Astrocyte (in vitro differentiated cells and primary cell): ENCODE data around the gene EHD4. TPM values are rescaled to one million over a fixed set of nuclear protein-coding genes. Genes with fewer than 3 reads are reported as not detected.

Source experiments
- DNase-seq: peaks from one replicate; pipeline ENCODE4 v3.0.0-alpha.2; 2010; ENCODE audit warnings: low read depth
- FAIRE-seq: peaks from 2 replicates; lab custom pipeline; 2011; peaks lifted over from hg19 to GRCh38; lab: Jason Lieb, UNC
- H2AFZ ChIP-seq: 2 replicates; pipeline ENCODE4 v1.6.0; 2012; ENCODE audit warnings: low read depth, low read length, inconsistent platforms
- H3K27ac ChIP-seq: 2 replicates; pipeline ENCODE4 v1.5.1; 2011; ENCODE audit warnings: low read depth, low read length, inconsistent platforms
- H3K27me3 ChIP-seq: 2 replicates; pipeline ENCODE4 v1.6.0; 2011; ENCODE audit warnings: low read length, inconsistent platforms; ENCODE audit not compliant: insufficient read depth
- H3K36me3 ChIP-seq: 2 replicates; pipeline ENCODE4 v1.5.1; 2011; ENCODE audit warnings: low read length, inconsistent platforms; ENCODE audit not compliant: insufficient read depth
- H3K4me1 ChIP-seq: 2 replicates; pipeline ENCODE4 v1.5.1; 2011; ENCODE audit warnings: low read length, inconsistent platforms; ENCODE audit not compliant: insufficient read depth
- H3K4me2 ChIP-seq: 2 replicates; pipeline ENCODE4 v1.6.0; 2012; ENCODE audit warnings: low read length, inconsistent platforms
- H3K4me3 ChIP-seq: 2 replicates; pipeline ENCODE4 v1.5.1; 2011; ENCODE audit warnings: low read depth, mild to moderate bottlenecking, low read length, inconsistent platforms; ENCODE audit not compliant: insufficient read depth
- H3K79me2 ChIP-seq: 2 replicates; pipeline ENCODE4 v1.6.0; 2012; ENCODE audit warnings: mild to moderate bottlenecking, low read length, inconsistent platforms; ENCODE audit not compliant: insufficient read depth
- H3K9ac ChIP-seq: 2 replicates; pipeline ENCODE4 v1.6.0; 2012; ENCODE audit warnings: mild to moderate bottlenecking, low read length, inconsistent platforms
- H3K9me3 ChIP-seq: 2 replicates; pipeline ENCODE4 v1.5.1; 2012; ENCODE audit warnings: low read depth, mild to moderate bottlenecking, low read length, inconsistent platforms; ENCODE audit not compliant: insufficient read depth
- H4K20me1 ChIP-seq: 2 replicates; pipeline ENCODE4 v1.6.0; 2012; ENCODE audit warnings: low read length, inconsistent platforms; ENCODE audit not compliant: insufficient read depth
- H3K27ac Mint-ChIP-seq: one replicate; pipeline ENCODE4 v1.8.0; 2021; ENCODE audit warnings: mild to moderate bottlenecking, mixed read lengths; ENCODE audit not compliant: unreplicated experiment
- H3K27me3 Mint-ChIP-seq: one replicate; pipeline ENCODE4 v1.8.0; 2021; ENCODE audit warnings: low read depth, mixed read lengths; ENCODE audit not compliant: unreplicated experiment
- H3K36me3 Mint-ChIP-seq: one replicate; pipeline ENCODE4 v1.8.0; 2021; ENCODE audit warnings: low read depth, mixed read lengths; ENCODE audit not compliant: unreplicated experiment
- H3K4me1 Mint-ChIP-seq: one replicate; pipeline ENCODE4 v1.8.0; 2021; ENCODE audit warnings: low read depth, mixed read lengths; ENCODE audit not compliant: unreplicated experiment
- H3K4me3 Mint-ChIP-seq: one replicate; pipeline ENCODE4 v1.8.0; 2021; ENCODE audit warnings: mild to moderate bottlenecking, moderate library complexity, mixed read lengths; ENCODE audit not compliant: unreplicated experiment
- H3K9me3 Mint-ChIP-seq: one replicate; pipeline ENCODE4 v1.8.0; 2021; ENCODE audit warnings: mild to moderate bottlenecking, mixed read lengths; ENCODE audit not compliant: unreplicated experiment
- CTCF ChIP-seq: IDR thresholded peaks from 2 replicates; pipeline ENCODE4 v1.5.1; 2011; ENCODE audit warnings: low read depth, mild to moderate bottlenecking, inconsistent platforms, low read length, moderate library complexity; ENCODE audit not compliant: insufficient read depth
- EZH2 ChIP-seq: IDR thresholded peaks from 2 replicates; pipeline ENCODE4 v1.6.1; 2012; ENCODE audit warnings: mild to moderate bottlenecking, low read length, inconsistent platforms; ENCODE audit not compliant: insufficient read depth
- total RNA-seq: library from RNA; stranded (reverse); gene quantifications from 2 replicates; pipeline ENCODE4 v1.2.1, GENCODE V29; 2021

Gene EHD4
- total RNA-seq, 1 donor from 2014 or later, result 46.4 TPM

GRCh38 chr15:41977757-41978383 is 5.5 kb upstream of the EHD4 start:
- H3K4me3 Mint-ChIP-seq, result no peak overlapping the region
- no peak for FAIRE-seq
- H3K79me2 ChIP-seq, result no peaks in the 10 kb centered on the region

GRCh38 chr15:41975669-41976068 is 3.3 kb upstream of the EHD4 start:
- Mint-ChIP-seq H3K4me1 (peaks cover 9% of the 10 kb centered on the region), H3K27ac (no peak overlapping the region), H3K4me3 (no peak overlapping the region), H3K9me3 (peaks cover 2% of the 10 kb centered on the region), H3K36me3 (no peaks in the 10 kb centered on the region), H3K27me3 (peaks cover 5% of the 10 kb centered on the region)
- TF ChIP-seq EZH2, result no peak
- no peak for TF ChIP-seq CTCF
- H3K9me3 ChIP-seq, result no peaks in the 10 kb centered on the region
- peaks cover 9% of the 10 kb centered on the region for H3K27me3 ChIP-seq
- peaks cover 6% of the 10 kb centered on the region for H3K4me1 ChIP-seq
- H3K4me3 ChIP-seq, result no peak overlapping the region
- peaks cover 17% of the 10 kb centered on the region for H3K79me2 ChIP-seq
- peaks cover 7% of the 10 kb centered on the region for H4K20me1 ChIP-seq
- FAIRE-seq (no peak), DNase-seq (no peak)
- H3K36me3 ChIP-seq, result no peaks in the 10 kb centered on the region
- H3K27ac ChIP-seq, result no peak overlapping the region
- no peak overlapping the region for H3K9ac ChIP-seq
- H3K4me2 ChIP-seq, result no peak overlapping the region
- no peak overlapping the region for H2AFZ ChIP-seq

More at GRCh38 chr15:41977757-41978383, 5.5 kb upstream of the EHD4 start:
- Histone ChIP-seq H2AFZ (no peak overlapping the region), H3K27ac (no peak overlapping the region), H3K9me3 (no peaks in the 10 kb centered on the region), H3K4me1 (peaks cover 4% of the 10 kb centered on the region), H3K36me3 (no peaks in the 10 kb centered on the region), H3K4me3 (no peak overlapping the region), H3K27me3 (peaks cover 9% of the 10 kb centered on the region), H3K4me2 (no peak overlapping the region), H4K20me1 (no peaks in the 10 kb centered on the region), H3K9ac (no peak overlapping the region)
- no peak overlapping the region for H3K27ac Mint-ChIP-seq
- peaks cover 8% of the 10 kb centered on the region for H3K4me1 Mint-ChIP-seq
- peaks cover 2% of the 10 kb centered on the region for H3K9me3 Mint-ChIP-seq
- peaks cover 12% of the 10 kb centered on the region for H3K27me3 Mint-ChIP-seq
- H3K36me3 Mint-ChIP-seq, result no peaks in the 10 kb centered on the region
- DNase-seq, result no peak
- no peak for TF ChIP-seq EZH2
- TF ChIP-seq CTCF, result no peak

- Histone ChIP-seq H3K36me3 (no peaks in the 10 kb centered on the region), H3K27me3 (peaks cover 9% of the 10 kb centered on the region), H3K4me2 (no peak overlapping the region), H3K9me3 (no peaks in the 10 kb centered on the region), H3K4me3 (no peak overlapping the region), H3K79me2 (peaks cover 34% of the 10 kb centered on the region), H4K20me1 (peaks cover 21% of the 10 kb centered on the region), H3K27ac (no peak overlapping the region), H3K9ac (no peak overlapping the region), H2AFZ (no peak overlapping the region), H3K4me1 (peaks cover 17% of the 10 kb centered on the region)
- H3K27ac Mint-ChIP-seq, result no peak overlapping the region
- H3K27me3 Mint-ChIP-seq, result no peaks in the 10 kb centered on the region
- H3K9me3 Mint-ChIP-seq, result no peaks in the 10 kb centered on the region
- H3K4me1 Mint-ChIP-seq, result peaks cover 18% of the 10 kb centered on the region
- H3K4me3 Mint-ChIP-seq, result no peak overlapping the region
- DNase-seq, result no peak
- no peak for FAIRE-seq
- no peaks in the 10 kb centered on the region for H3K36me3 Mint-ChIP-seq
- no peak for TF ChIP-seq CTCF
- TF ChIP-seq EZH2, result no peak
Measured at GRCh38 chr15:41974041-41974440, 1.7 kb upstream of the EHD4 start.
